IPS-18c (cell line): ENCODE measurements around the gene TM6SF1.
"Not testable (repeated sequence)": the region's sequence is repeated elsewhere in the genome, so short reads cannot be mapped to it uniquely, and the experiment has no call there.

Source experiments
- H3K4me3 ChIP-seq: 2 replicates; pipeline ENCODE4 v1.7.0; 2013; ENCODE audit warnings: low read depth, mild to moderate bottlenecking, low read length, moderate library complexity; ENCODE audit not compliant: insufficient read depth
- H3K9me3 ChIP-seq: one replicate; pipeline ENCODE4 v1.6.1; 2013; ENCODE audit warnings: mild to moderate bottlenecking, low read length, moderate library complexity; ENCODE audit not compliant: control insufficient read depth, insufficient read depth

Gene TM6SF1

GRCh38 chr15:83142151-83142550 is 34.7 kb downstream of the TM6SF1 start:
- not testable (repeated sequence) for H3K9me3 ChIP-seq, H3K4me3 ChIP-seq

DNA sequence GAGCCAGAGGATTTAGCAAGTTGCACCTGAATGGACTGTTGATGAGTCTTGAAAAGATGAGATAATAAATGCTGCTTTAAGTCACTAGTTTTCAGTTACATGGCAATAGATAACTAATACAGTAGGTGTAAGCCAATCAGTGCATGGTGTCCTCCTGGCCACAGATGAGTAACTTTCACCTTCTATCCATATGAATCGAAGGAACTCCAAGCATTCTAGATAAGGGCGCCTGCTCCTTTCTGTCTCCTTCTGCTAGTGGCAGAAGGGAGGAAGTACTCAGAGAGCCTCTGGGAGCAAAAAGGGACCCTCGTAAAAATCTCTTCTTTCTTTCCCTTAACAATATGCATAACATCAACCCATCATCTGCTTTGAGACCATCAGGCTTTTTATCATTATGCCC is 37.3 kb downstream of the TM6SF1 start:
- Histone ChIP-seq H3K4me3 (no peak overlapping the region), H3K9me3 (no peaks in the 10 kb centered on the region)

- Histone ChIP-seq H3K4me3 (no peak overlapping the region), H3K9me3 (no peaks in the 10 kb centered on the region)
These were observed 45.8 kb downstream of the TM6SF1 start for GRCh38 chr15:83153288-83153687.

DNA sequence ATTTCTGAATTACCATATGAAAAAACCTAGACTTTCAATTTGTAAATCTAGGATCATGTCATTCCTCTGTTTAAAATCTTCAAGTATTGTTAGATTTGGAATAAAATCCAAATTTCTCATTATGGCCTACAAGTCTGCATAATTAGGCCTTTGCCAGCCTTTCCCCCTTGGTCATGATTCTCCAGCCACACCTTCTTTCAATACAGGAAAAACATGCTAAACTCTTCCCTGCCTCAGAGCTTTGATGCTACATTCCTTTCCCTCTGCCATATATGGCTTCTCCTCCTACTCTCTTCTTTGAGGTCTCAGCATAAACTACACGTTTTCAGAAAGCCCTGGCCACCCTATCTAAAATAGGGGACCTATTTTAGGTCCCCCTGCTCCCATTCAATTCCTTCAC is 48.5 kb downstream of the TM6SF1 start:
- H3K9me3 ChIP-seq: no peaks in the 10 kb centered on the region
- no peak overlapping the region for H3K4me3 ChIP-seq

GRCh38 chr15:83158393-83158792 is 50.9 kb downstream of the TM6SF1 start:
- no peak overlapping the region for H3K4me3 ChIP-seq
- no peaks in the 10 kb centered on the region for H3K9me3 ChIP-seq

DNA sequence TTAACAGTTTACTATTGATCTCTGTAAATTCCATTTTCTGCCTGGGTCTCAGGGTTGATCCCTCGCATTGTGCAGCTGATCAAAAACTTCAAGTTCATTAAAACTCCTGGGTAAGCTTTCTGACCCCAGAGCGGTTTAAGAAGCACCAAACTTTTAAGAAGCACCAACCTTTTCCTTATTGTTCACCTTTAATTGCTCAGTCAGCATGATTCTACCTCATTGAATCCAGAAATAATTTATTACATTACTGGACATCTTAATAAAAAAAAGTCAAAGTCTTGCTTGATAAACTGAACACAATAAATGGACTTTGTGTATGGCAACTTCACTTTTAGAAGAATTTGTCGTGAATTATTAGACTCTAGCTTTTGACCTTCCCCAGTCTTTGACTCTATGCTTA is 53.3 kb downstream of the TM6SF1 start:
- Histone ChIP-seq H3K4me3 (no peak overlapping the region), H3K9me3 (no peaks in the 10 kb centered on the region)

- Histone ChIP-seq H3K9me3 (no peaks in the 10 kb centered on the region), H3K4me3 (no peak overlapping the region)
These were observed 55.6 kb downstream of the TM6SF1 start for GRCh38 chr15:83163032-83163431.

GRCh38 chr15:83164111-83164770 is 56.8 kb downstream of the TM6SF1 start:
- no peaks in the 10 kb centered on the region for H3K9me3 ChIP-seq

DNA sequence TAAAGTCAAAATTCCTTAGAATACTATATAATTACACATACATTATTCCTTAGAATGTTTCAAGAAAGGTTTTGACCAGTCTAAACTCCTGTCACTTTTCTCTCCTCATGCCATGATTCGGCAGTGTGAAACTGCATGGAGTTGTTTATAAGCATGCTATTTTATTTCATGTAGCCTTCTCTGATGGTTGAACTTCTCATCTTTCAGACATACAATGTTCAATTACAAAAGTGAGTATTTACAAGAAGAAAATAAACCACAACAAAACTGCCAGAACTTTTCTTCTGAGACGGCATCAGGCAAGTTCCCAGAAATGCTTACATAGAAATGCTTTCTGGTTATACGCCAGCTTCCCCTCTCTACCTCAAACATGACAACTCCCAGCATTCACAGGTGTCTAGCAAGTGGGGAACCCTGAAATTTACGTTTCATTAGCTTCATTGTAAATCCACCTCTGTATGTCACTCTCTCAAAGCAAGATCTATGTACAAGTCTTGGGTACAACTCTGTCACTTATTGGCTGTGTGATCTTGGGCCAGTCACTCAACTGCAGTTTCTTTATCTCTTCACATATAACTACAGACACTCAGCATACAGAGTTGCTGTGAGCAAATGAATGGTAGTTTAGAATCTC is 57.4 kb downstream of the TM6SF1 start:
- Histone ChIP-seq H3K4me3 (no peak overlapping the region), H3K9me3 (no peaks in the 10 kb centered on the region)

More at GRCh38 chr15:83164111-83164770, 56.8 kb downstream of the TM6SF1 start:
- no peak overlapping the region for H3K4me3 ChIP-seq

DNA sequence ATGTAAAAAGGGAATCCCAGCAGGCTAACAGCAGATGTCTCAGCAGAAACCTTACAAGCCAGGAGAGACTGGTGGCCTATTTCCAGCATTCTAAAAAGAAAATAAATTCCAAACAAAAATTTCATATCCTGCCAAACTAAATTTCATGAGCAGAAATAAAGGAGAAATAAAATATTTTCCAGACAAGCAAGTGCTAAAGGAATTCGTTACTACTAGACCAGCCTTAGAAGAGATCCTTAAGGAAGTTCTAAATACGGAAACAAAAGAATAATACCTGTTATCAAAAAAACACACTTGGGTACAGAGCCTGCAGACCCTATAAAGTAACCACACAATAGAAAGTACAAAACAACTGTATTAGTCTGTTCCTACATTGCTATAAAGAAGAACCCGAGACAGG is 58.8 kb downstream of the TM6SF1 start:
- H3K9me3 ChIP-seq: no peaks in the 10 kb centered on the region
- no peak overlapping the region for H3K4me3 ChIP-seq

- Histone ChIP-seq H3K4me3 (no peak overlapping the region), H3K9me3 (no peaks in the 10 kb centered on the region)
These were observed 59.4 kb downstream of the TM6SF1 start for GRCh38 chr15:83166830-83167229.

- H3K4me3 ChIP-seq, H3K9me3 ChIP-seq: not testable (repeated sequence)
These were observed 62.1 kb downstream of the TM6SF1 start for GRCh38 chr15:83169576-83169975.

- H3K4me3 ChIP-seq: no peak overlapping the region
- H3K9me3 ChIP-seq: no peaks in the 10 kb centered on the region
These were observed 63.2 kb downstream of the TM6SF1 start for GRCh38 chr15:83170474-83171165.

GRCh38 chr15:83174891-83175290 is 67.4 kb downstream of the TM6SF1 start:
- H3K9me3 ChIP-seq: no peaks in the 10 kb centered on the region
- H3K4me3 ChIP-seq: no peak overlapping the region

- Histone ChIP-seq H3K9me3 (no peaks in the 10 kb centered on the region), H3K4me3 (no peak overlapping the region)
These were observed 70.9 kb downstream of the TM6SF1 start for GRCh38 chr15:83178390-83178789.

DNA sequence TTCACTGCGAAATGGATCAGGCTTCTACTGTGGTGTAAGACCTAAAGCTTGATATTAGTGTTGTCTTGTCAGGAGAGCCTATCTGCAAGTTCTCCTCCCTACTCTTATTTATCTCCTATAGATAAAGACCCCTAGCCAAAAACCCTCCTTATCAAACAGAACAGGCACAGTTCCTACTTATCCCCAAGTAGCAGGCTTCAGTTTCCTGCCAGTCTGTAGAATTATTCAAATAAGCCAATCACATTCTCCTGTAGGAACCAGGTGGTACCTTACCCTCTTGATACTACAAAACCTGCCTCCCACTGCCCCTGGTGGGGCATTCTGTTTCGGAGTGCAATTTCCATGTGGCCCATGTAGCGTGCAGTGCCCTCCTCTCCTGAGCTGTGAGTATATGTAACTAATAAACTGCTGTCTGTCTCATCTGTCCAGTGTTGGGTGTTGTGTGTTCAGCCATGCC is 71.5 kb downstream of the TM6SF1 start:
- H3K9me3 ChIP-seq: no peaks in the 10 kb centered on the region
- H3K4me3 ChIP-seq: no peak overlapping the region

GRCh38 chr15:83185561-83185960 is 78.1 kb downstream of the TM6SF1 start:
- Histone ChIP-seq H3K4me3 (no peak overlapping the region), H3K9me3 (no peaks in the 10 kb centered on the region)
